HepG2 (cell line): ENCODE data around the gene SHISA6. TPM values are rescaled to one million over a fixed set of nuclear protein-coding genes. Genes with fewer than 3 reads are reported as not detected.

Source experiments
- FOSL1 ChIP-seq: sonication (generic); formaldehyde crosslinking; IDR thresholded peaks from 2 replicates; pipeline ENCODE4 v1.9.0; 2021; ENCODE audit warnings: missing genetic modification reagents, borderline replicate concordance
- GFI1 ChIP-seq: sonication (generic); formaldehyde crosslinking; IDR thresholded peaks from 2 replicates; pipeline ENCODE4 v1.5.0; 2020; ENCODE audit warnings: missing genetic modification reagents, mild to moderate bottlenecking, borderline replicate concordance
- MAFF ChIP-seq: IDR thresholded peaks from 2 replicates; pipeline ENCODE4 v1.6.1; 2011; ENCODE audit warnings: low read depth, low read length, improper control_type of control experiment
- MAZ ChIP-seq, 2 experiments: sonication (generic) in 1 of 2; formaldehyde crosslinking in 1 of 2; IDR thresholded peaks; 2 replicates each; pipeline versions ENCODE4 v1.5.0 to v1.6.1; 2012 to 2020; ENCODE audit warnings: low read depth in 2 of 2, mild to moderate bottlenecking in 2 of 2, borderline replicate concordance in 1 of 2, improper control_type of control experiment in 1 of 2, low read length in 1 of 2, missing genetic modification reagents in 1 of 2, moderate library complexity in 1 of 2
- MLX ChIP-seq: IDR thresholded peaks from 2 replicates; pipeline ENCODE4 v1.6.1; 2016
- MZF1 ChIP-seq: sonication (generic); formaldehyde crosslinking; IDR thresholded peaks from 2 replicates; pipeline ENCODE4 v1.8.1; 2023; ENCODE audit warnings: mild to moderate bottlenecking, missing genetic modification reagents, borderline replicate concordance
- PAXIP1 ChIP-seq: sonication (generic); formaldehyde crosslinking; conservative IDR thresholded peaks from 2 replicates; pipeline ENCODE4 v1.4.0; 2020; ENCODE audit warnings: mild to moderate bottlenecking, missing genetic modification reagents, moderate library complexity
- POLR2AphosphoS2 ChIP-seq: IDR thresholded peaks from 2 replicates; pipeline ENCODE4 v1.6.1; 2011; ENCODE audit warnings: low read depth, low read length, improper control_type of control experiment
- SRF ChIP-seq: IDR thresholded peaks from 2 replicates; pipeline ENCODE4 v1.6.1; 2011; ENCODE audit warnings: mild to moderate bottlenecking, low read depth, low read length, moderate library complexity
- THAP9 ChIP-seq: sonication (generic); formaldehyde crosslinking; IDR thresholded peaks from 2 replicates; pipeline ENCODE4; 2020; ENCODE audit warnings: missing genetic modification reagents, mild to moderate bottlenecking, borderline replicate concordance
- U2AF2 ChIP-seq: fragments of 200-400 bp; formaldehyde crosslinking; IDR thresholded peaks from 2 replicates; pipeline ENCODE4 v1.6.1; 2017; ENCODE audit warnings: low read depth, mild to moderate bottlenecking, low read length
- ZBTB20 ChIP-seq: sonication (generic); formaldehyde crosslinking; IDR thresholded peaks from 2 replicates; pipeline ENCODE4 v1.8.1; 2023; ENCODE audit warnings: missing genetic modification reagents, low read depth, mild to moderate bottlenecking, borderline replicate concordance
- ZNF281 ChIP-seq: sonication (generic); formaldehyde crosslinking; IDR thresholded peaks from 2 replicates; pipeline ENCODE4 v1.4.0; 2020; ENCODE audit warnings: missing genetic modification reagents, borderline replicate concordance
- ZNF350 ChIP-seq: sonication (generic); formaldehyde crosslinking; IDR thresholded peaks from 2 replicates; pipeline ENCODE4 v1.4.0; 2020; ENCODE audit warnings: mild to moderate bottlenecking, low read depth, missing genetic modification reagents, borderline replicate concordance
- ZNF44 ChIP-seq: sonication (generic); formaldehyde crosslinking; IDR thresholded peaks from 2 replicates; pipeline ENCODE4 v1.5.1; 2020; ENCODE audit warnings: mild to moderate bottlenecking, missing genetic modification reagents
- ZNF503 ChIP-seq: sonication (generic); formaldehyde crosslinking; IDR thresholded peaks from 2 replicates; pipeline ENCODE4 v1.4.0; 2020; ENCODE audit warnings: missing genetic modification reagents
- ZNF644 ChIP-seq: IDR thresholded peaks from 2 replicates; pipeline ENCODE4 v1.6.1; 2016; ENCODE audit warnings: low read depth
- polyA plus RNA-seq, 8 experiments: library from polyadenylated mRNA; depleted of rRNA in 3 of 8; stranded (reverse) in 7 of 8; unstranded in 1 of 8; fragments of >200 nt; fragmentation: Illumina TruSeq in 4 of 8; extraction: Trizol in 4 of 8; gene quantifications; 2 replicates each; pipeline versions ENCODE4 v1.2.1 to v1.2.3, GENCODE V29; 2011 to 2016; ENCODE audit warnings: low read depth in 4 of 8, missing spikeins in 1 of 8, mixed read lengths in 1 of 8; ENCODE audit not compliant: insufficient read depth in 1 of 8
- total RNA-seq, 5 experiments: library from RNA; depleted of rRNA; stranded (reverse); fragments of >200 nt; fragmentation: Illumina TruSeq; extraction: Trizol; gene quantifications; 2 replicates each; pipeline ENCODE4 v1.2.3, GENCODE V29; 2016; ENCODE audit warnings: low read depth in 1 of 5

Gene SHISA6
- total and polyA plus RNA-seq, 2 of the 13 experiments (the other 11 are each of a cell fraction or from before 2014, with no cell fraction given): not detected

GRCh38 chr17:11608396-11608795 lies 367.4 kb downstream of the SHISA6 start (continued):
- TF ChIP-seq MAZ (IDR thresholded peaks at IDR 0.05; ENCODE audit: borderline replicate concordance, low read depth, low read length): no peak
- TF ChIP-seq MAZ (CRISPR knock-in tag; IDR thresholded peaks at IDR 0.05; ENCODE audit: low read depth): no peak
- TF ChIP-seq ZNF503 (CRISPR knock-in tag): 0 out of 2 replicates have a peak, but pooled peaks have one; percentile 37
- TF ChIP-seq U2AF2: no peak
- TF ChIP-seq ZNF44 (CRISPR knock-in tag): no peak
- no peak for TF ChIP-seq POLR2AphosphoS2
- no peak for TF ChIP-seq MLX (CRISPR knock-in tag)
- TF ChIP-seq FOSL1 (CRISPR knock-in tag): no peak
- TF ChIP-seq MAFF: no peak
- TF ChIP-seq SRF: no peak
- TF ChIP-seq PAXIP1 (CRISPR knock-in tag): peak; percentile 52
- peak; percentile 35; the same call in 1 of the 2 replicates for TF ChIP-seq GFI1 (CRISPR knock-in tag)
- no peak for TF ChIP-seq ZNF350 (CRISPR knock-in tag)
- TF ChIP-seq ZNF644: peak; percentile 43; the same call in 1 of the 2 replicates
- TF ChIP-seq MZF1 (CRISPR knock-in tag): no peak
- no peak for TF ChIP-seq THAP9 (CRISPR knock-in tag)
- 0 out of 2 replicates have a peak, but pooled peaks have one; percentile 33 for TF ChIP-seq ZNF281 (CRISPR knock-in tag)
- TF ChIP-seq ZBTB20 (CRISPR knock-in tag): no peak
